GM21619 (cell line): ENCODE data around the gene IL20RB.
"Not testable (repeated sequence)": the region's sequence is repeated elsewhere in the genome, so short reads cannot be mapped to it uniquely, and the experiment has no call there.

ENCODE experiments used
- ATAC-seq: cut with Tn5 transposase; IDR thresholded peaks from one replicate; pipeline ENCODE4 v1.9.1; 2021; ENCODE audit not compliant: unreplicated experiment

The IL20RB gene

GRCh38 chr3:136984837-136985236 lies 27.1 kb downstream of the IL20RB start:
- ATAC-seq = no peak

- not testable (repeated sequence) for ATAC-seq
Observed at GRCh38 chr3:136987398-136987980, 29.7 kb downstream of the IL20RB start.

GRCh38 chr3:136988651-136989050 lies 30.9 kb downstream of the IL20RB start:
- no peak for ATAC-seq

GRCh38 chr3:136989781-136990524 lies 32.2 kb downstream of the IL20RB start:
- ATAC-seq = no peak

- ATAC-seq = no peak
Observed at GRCh38 chr3:136990826-136991225, 33.0 kb downstream of the IL20RB start.

- ATAC-seq = no peak
Observed at GRCh38 chr3:136992115-136992514, 34.3 kb downstream of the IL20RB start.

GRCh38 chr3:136994772-136995516 lies 37.2 kb downstream of the IL20RB start:
- ATAC-seq = no peak

- ATAC-seq = no peak
Observed at GRCh38 chr3:136995652-136996051, 37.9 kb downstream of the IL20RB start.

GRCh38 chr3:137000039-137000438 lies 42.3 kb downstream of the IL20RB start:
- no peak for ATAC-seq

- ATAC-seq = not testable (repeated sequence)
Observed at GRCh38 chr3:137007376-137007775, 49.6 kb downstream of the IL20RB start.

- ATAC-seq = no peak
Observed at GRCh38 chr3:137008131-137008530, 50.3 kb downstream of the IL20RB start.

- no peak for ATAC-seq
Observed at GRCh38 chr3:137008976-137009375, 51.2 kb downstream of the IL20RB start.

GRCh38 chr3:137010137-137010536 lies 52.4 kb downstream of the IL20RB start:
- ATAC-seq = no peak

GRCh38 chr3:137011153-137011552 lies 53.4 kb downstream of the IL20RB start:
- no peak for ATAC-seq

GRCh38 chr3:137012097-137012501 lies 54.3 kb downstream of the IL20RB start:
- no peak for ATAC-seq

- peak; percentile 87 for ATAC-seq
Observed at GRCh38 chr3:137013951-137014688, 56.3 kb downstream of the IL20RB start.

GRCh38 chr3:137017316-137017715 lies 59.5 kb downstream of the IL20RB start:
- ATAC-seq = not testable (repeated sequence)

GRCh38 chr3:137020315-137020714 lies 62.5 kb downstream of the IL20RB start:
- ATAC-seq = no peak

GRCh38 chr3:137020888-137021287 lies 63.1 kb downstream of the IL20RB start:
- ATAC-seq = no peak

GRCh38 chr3:137024348-137024747 lies 66.6 kb downstream of the IL20RB start:
- no peak for ATAC-seq

- ATAC-seq = no peak
Observed at GRCh38 chr3:137026701-137027100, 68.9 kb downstream of the IL20RB start.
